Body of pancreas (tissue), 4 donors: ENCODE results near the gene GALNT17.

Experiments used
- CTCF ChIP-seq, 7 experiments: fragments of 450-650 bp in 4 of 7; fragments of 200-600 bp in 3 of 7; sonication (generic) in 3 of 7; IDR thresholded peaks; one replicate each; pipeline ENCODE4 v1.5.1; 2016 to 2019; ENCODE audit warnings: antibody characterized with exemption in 7 of 7
- POLR2A ChIP-seq, 3 donors: fragments of 450-650 bp; IDR thresholded peaks; one replicate each; pipeline ENCODE4 v1.6.1; 2016; ENCODE audit warnings: antibody characterized with exemption in 3 of 3, mild to moderate bottlenecking in 2 of 3

DNA sequence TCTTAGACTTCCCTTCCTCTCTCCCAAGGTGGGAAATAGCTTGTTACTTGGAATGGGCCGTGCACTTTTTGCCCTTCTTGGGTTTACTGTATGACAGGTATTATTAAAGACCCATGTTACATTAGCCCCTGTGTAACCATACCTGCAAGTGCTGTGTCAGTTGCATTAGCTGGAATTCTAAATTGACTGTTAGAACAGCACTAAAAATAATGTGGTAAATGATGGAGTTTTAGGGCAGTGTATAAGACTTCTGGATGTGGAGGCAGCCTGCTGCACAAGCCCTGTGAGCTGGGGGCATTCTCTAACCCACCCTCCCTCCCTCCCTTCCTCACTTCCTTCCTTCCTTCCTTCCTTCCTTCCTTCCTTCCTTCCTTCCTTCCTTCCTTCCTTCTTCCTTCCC lies 52.7 kb downstream of the GALNT17 start:
- TF ChIP-seq CTCF (IDR thresholded peaks at IDR 0.05), result no peak
- no peak for TF ChIP-seq POLR2A (IDR thresholded peaks at IDR 0.05)
